A673 (cell line): Measurements from ENCODE around the gene ATP5F1E.

Experiments
- EZH2 ChIP-seq: fragments of 200-600 bp; sonication (generic); IDR thresholded peaks from 2 replicates; pipeline ENCODE4 v1.6.1; 2017; ENCODE audit warnings: borderline replicate concordance, low read depth, mild to moderate bottlenecking, mixed read lengths, antibody characterized with exemption, low read length; ENCODE audit not compliant: poor library complexity, severe bottlenecking
- TF ChIP-seq, protein P1 (sequence below): fragments of 300-800, 200-600 bp; sonication (generic); conservative IDR thresholded peaks from 2 replicates; pipeline ENCODE4 v1.5.1; 2017; ENCODE audit warnings: low read depth, mild to moderate bottlenecking, antibody characterized with exemption, low read length, moderate library complexity, mixed read lengths

- no peak for TF ChIP-seq EZH2
- TF ChIP-seq, protein P1, sequence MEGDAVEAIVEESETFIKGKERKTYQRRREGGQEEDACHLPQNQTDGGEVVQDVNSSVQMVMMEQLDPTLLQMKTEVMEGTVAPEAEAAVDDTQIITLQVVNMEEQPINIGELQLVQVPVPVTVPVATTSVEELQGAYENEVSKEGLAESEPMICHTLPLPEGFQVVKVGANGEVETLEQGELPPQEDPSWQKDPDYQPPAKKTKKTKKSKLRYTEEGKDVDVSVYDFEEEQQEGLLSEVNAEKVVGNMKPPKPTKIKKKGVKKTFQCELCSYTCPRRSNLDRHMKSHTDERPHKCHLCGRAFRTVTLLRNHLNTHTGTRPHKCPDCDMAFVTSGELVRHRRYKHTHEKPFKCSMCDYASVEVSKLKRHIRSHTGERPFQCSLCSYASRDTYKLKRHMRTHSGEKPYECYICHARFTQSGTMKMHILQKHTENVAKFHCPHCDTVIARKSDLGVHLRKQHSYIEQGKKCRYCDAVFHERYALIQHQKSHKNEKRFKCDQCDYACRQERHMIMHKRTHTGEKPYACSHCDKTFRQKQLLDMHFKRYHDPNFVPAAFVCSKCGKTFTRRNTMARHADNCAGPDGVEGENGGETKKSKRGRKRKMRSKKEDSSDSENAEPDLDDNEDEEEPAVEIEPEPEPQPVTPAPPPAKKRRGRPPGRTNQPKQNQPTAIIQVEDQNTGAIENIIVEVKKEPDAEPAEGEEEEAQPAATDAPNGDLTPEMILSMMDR: peak; percentile 34; the same call in 1 of the 2 replicates
Observed at GRCh38 chr20:59055302-59055701, 23.2 kb upstream of the ATP5F1E start.
